Left lobe of liver (tissue), 2 donors: Measurements from ENCODE around the gene MID1. TPM values are rescaled to one million over a fixed set of nuclear protein-coding genes. Genes with fewer than 3 reads are reported as not detected.

Experiments
- ATAC-seq: fragments of 200-7000 bp; cut with Tn5 transposase; one replicate; pipeline ENCODE4 v1.9.1; 2020; ENCODE audit warnings: mild to moderate bottlenecking, moderate library complexity
- DNase-seq: peaks from one replicate; pipeline ENCODE4 v3.0.0-alpha.2; 2020; ENCODE audit warnings: low spot score
- total RNA-seq: library from RNA; stranded (reverse); gene quantifications from one replicate; pipeline ENCODE4 v1.2.1, GENCODE V29; 2021
- donor health status: DM: no; HTN: no; CAD: no; lungs with moderate emphysema.
- donor health status: DM: no; HTN: yes; CAD: no.

The MID1 gene
- total RNA-seq, 1 donor from 2014 or later, result 2.4 TPM

- DNase-seq, result no peak
Observed at GRCh38 chrX:10505726-10506125, 114.7 kb downstream of the MID1 start.

GRCh38 chrX:10502961-10503360 lies 117.4 kb downstream of the MID1 start:
- DNase-seq, result no peak
- no peak for ATAC-seq

More at GRCh38 chrX:10505726-10506125, 114.7 kb downstream of the MID1 start:
- ATAC-seq, result no peak

DNA sequence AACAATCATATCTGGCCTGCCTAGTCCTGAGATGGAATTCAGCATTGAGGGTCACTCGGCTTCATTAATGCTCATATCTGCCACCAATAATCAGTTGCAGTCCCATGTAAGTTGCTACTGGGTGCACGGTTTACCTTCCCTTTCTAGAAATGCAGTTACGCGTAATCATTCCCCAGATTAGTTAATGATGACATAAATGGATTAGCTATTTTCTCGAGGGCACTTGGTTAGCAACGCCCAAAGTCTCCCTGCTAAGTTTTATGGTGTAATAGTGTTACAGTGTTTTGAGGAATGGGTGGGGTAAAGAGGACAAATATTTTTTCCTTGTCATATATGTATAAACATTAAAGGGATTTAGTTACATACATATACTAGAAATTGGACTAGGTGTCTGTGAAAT lies 118.8 kb downstream of the MID1 start:
- DNase-seq (no peak), ATAC-seq (no peak)

DNA sequence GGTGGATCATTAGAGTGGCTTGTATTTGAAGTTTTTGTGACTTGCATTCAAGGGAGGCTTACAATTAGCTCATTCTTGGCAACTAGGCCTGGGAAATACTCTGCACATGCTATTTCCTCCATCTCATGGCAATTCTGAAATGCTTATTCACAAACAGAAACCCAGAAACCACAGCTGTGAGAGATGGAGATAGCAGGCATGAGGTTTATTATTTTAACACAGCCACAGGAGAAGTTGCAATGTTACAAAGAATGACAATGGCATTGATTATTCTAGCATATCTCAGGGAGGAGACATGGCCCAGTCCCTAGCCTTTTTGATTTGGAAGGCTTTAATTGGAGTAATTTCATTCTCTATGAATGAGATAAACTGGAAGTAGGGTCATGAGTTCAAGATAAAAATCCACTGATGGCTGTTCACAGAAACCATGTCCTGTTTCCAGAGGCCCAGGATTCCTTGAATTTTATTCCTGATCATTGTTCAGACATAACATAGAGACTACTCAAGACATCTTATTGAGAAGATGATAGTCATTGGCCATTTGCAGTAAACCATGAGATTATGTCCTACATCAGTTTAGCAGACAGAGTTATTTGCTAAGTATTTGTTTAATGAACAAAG lies 123.9 kb downstream of the MID1 start:
- no peak for DNase-seq
- no peak for ATAC-seq

DNA sequence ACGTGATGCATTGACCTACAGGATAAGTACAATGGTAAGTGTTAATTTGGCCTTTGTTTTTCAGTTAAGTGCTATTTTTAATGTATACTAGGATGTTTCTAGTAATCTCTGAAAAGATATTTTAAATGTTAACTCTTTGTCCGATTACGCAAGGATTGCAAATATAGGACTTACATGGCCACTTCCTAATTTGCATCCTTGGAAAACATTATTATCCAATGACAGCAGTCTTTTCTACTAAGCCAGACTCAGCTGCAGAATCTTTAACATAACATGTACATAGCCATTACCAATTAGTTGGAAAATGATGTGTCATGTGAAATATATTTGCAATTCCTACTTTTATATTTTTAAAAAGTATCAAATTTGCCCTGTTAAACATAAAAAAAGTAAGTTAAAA lies 124.7 kb downstream of the MID1 start:
- DNase-seq (no peak), ATAC-seq (no peak)

GRCh38 chrX:10492250-10492649 lies 128.1 kb downstream of the MID1 start:
- DNase-seq (no peak), ATAC-seq (no peak)

DNA sequence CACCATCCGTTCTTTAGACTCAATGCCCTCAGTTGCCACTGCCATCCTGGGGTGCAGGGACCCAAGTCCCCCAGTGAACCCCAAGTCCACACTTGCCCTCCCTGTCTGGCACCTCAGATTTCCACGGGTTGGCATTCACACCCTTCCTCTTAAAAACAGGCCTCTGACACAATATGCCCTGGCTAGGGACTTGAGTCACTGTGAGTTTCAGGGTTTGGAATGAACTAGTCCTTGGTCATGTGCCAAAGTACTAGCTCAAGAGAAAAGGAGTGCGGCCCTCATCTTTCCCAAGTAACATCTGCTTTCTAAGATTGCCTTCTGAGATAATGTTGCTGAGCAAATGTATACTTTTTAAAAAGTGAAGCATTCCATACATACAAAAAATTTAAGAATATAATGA lies 134.0 kb downstream of the MID1 start:
- ATAC-seq (no peak), DNase-seq (no peak)

GRCh38 chrX:10485326-10485725 lies 135.1 kb downstream of the MID1 start:
- DNase-seq (no peak), ATAC-seq (no peak)

DNA sequence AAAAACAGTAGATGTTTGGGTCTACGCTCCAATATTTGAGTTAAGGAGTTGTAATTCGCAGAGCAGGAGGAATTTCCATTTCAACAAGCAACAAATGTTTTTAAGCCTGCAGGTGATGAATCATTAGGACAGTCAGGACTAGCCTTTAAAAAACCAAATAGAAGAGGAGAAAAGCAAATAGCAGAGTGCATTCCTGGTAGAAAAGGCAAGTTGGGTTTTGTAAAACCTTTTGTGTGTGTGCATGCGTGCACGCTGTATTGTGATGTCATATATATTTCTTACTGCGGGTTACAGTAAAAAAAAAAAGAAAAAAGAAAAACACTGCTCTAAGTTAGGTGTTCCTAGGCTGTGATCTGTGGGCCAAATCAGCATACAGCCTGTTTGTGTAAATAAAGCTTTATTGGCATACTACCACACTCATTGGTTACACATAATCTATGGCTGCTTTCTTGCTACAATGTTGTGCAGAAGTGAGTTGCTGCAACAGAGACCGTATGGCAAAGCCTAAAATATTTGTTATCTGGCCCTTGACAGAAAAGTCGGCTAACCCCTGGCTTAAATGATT lies 135.6 kb downstream of the MID1 start:
- DNase-seq (no peak), ATAC-seq (no peak)

DNA sequence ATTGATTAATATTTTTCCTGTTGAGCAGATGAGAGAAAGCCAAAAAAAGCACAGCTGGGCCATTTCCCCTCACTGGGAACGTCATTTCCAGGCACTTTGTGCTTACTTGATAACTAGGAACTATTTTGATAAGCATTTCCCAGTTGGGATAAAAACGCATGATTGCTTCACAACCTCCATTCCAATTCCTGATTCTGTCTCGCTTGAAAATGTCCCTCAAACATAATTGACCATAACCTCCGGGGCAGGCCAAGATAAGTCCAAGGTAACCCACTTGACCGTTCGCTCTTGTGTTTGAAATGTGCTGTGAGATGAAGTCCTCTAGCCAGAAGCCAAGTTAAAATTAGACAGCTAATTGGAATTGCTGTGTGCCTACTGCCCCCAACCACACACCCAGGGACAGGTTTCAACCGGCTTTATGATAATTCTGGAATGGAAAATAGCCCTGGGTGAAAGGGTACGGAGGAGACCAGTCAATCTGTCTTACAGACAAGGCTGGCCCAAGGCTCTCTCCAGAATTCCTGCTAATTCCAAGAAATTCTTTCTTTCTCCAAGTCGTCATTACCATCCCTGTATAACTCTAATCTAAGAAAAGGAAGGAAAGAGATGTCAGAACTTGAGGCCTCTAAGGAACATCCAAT lies 137.1 kb downstream of the MID1 start:
- ATAC-seq (peak; percentile 22), DNase-seq (no peak)

DNA sequence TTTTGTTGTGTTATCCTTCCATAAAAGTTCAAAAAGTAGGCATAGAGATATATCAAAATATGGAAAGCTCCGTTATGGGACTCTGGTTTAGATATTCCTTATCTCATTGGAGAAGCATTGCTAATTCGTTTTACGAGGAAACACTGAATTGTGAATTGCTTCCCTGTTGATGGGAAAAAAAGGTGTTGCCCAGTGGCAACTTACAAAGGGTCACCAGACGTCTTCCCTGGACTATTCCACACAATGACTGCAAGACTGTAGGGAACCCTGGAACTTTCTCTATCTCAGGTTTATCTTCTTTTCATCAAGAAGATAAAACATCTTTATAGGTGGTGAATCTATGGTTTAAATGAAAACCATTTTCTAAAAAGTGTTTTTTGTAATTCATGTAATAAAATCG lies 137.7 kb downstream of the MID1 start:
- no peak for DNase-seq

GRCh38 chrX:10482261-10482660 lies 138.1 kb downstream of the MID1 start:
- DNase-seq (no peak), ATAC-seq (no peak)

More for the DNA sequence above, 137.7 kb downstream of the MID1 start:
- no peak for ATAC-seq

DNA sequence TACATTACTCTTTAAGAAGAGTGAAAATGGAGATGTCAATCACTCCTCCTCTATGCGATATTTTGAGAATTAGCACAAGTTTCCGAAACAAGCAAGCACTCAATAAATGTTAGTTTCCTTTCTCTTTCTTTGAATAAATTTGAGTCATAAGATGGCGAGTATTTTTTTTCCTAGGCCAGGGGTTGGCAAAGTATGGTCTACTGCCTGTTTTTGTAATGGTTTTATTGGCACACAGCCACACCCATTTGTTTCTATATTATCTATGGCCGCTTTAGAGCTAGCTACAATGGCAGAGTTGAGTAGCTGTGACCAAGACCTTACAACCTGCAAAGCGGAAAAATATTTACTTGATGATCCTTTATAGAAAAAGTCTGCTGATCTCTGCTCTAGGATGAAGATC lies 139.5 kb downstream of the MID1 start:
- DNase-seq (no peak), ATAC-seq (no peak)

- ATAC-seq (no peak), DNase-seq (no peak)
Observed at GRCh38 chrX:10479508-10479907, 140.9 kb downstream of the MID1 start.

- ATAC-seq, result no peak
- DNase-seq, result no peak
Observed at GRCh38 chrX:10477525-10477924, 142.9 kb downstream of the MID1 start.

DNA sequence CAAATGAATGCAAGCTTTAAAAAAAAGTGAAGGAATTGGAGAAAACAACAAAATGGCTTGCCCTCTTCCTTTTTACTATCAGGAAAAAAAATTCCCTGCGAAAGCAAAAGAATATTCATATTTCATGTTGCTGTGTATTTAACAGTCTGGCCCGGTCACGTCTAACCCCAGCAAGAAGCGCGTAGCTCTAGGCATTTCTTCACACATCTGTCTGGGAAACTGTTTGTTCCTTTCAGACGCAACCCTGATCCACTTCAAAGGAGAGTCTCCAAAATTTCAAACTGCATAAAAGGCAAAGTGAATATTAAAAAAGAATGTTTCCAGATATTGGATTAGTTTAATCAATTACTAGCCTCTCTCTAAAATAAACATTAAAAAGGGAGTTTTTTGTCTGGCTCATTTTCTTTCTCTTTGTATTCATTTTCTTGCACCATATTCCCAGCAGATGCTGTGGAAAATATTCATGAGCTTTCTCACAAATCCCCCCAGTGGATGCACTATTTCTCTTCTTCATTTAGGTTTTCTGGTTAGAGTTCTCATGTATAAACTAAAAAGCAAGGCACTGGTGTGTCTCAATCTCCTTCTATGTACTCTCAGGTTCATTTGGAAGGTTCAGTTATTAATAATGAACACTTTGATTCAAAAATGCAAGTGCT lies 145.3 kb downstream of the MID1 start:
- no peak for ATAC-seq
- DNase-seq, result no peak

GRCh38 chrX:10474510-10474909 lies 145.9 kb downstream of the MID1 start:
- ATAC-seq, result no peak
- DNase-seq, result no peak

GRCh38 chrX:10471418-10471817 lies 149.0 kb downstream of the MID1 start:
- ATAC-seq, result no peak
- no peak for DNase-seq

DNA sequence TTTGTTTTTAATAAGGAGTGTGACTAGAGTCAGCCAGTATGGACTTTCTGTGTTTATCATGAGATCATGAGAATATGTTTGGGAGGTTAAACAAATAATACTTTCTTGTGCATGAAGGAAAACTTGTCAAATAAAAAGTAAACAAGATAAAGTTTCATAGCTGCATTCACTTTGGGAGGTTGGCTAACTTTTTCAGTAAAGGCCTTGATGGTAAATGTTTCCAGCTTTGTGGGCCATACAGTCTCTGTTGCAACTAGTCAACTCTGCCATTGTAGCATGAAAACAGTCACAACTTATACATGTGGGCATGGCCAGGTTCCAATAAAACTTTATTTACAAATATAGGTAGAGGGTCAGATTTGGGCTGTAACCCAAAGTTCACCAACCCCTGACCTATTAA lies 150.4 kb downstream of the MID1 start:
- ATAC-seq (no peak), DNase-seq (no peak)

- DNase-seq (no peak), ATAC-seq (no peak)
Observed at GRCh38 chrX:10467793-10468192, 152.6 kb downstream of the MID1 start.

GRCh38 chrX:10465254-10465653 lies 155.1 kb downstream of the MID1 start:
- ATAC-seq (no peak), DNase-seq (no peak)

- no peak for ATAC-seq
- DNase-seq, result no peak
Observed at GRCh38 chrX:10457092-10457491, 163.3 kb downstream of the MID1 start.
